CD4-positive, alpha-beta T cell treated with Interleukin-17A for 1 hour (primary cell): ENCODE data around the gene UBE2O.
A peak's percentile ranks its signal among the peaks of the same experiment; 100 is the strongest.
"Not testable (repeated sequence)": the region's sequence is repeated elsewhere in the genome, so short reads cannot be mapped to it uniquely, and the experiment has no call there.

Source experiments
- DNase-seq: peaks from one replicate; pipeline ENCODE4 v3.0.0-alpha.2; 2020

The UBE2O gene

DNA sequence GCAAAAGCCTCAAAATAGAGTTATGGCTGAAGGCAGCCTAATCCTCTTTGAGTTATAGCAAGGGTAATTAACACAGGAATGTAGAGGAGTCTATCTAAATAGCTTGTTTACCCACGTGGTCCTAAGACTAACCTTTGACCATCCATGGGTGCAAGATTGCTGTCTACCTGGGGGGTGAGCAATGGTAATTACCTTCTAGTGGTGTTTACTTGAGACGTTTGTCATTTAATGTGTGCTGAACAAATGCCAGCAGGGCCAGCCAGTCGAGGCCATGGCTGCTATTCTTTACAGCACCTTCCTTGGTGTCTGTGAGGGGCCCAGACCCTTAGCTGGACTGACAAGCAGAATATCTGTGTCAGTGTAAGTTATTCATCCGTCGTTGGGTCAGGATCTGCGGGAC, 85.3 kb downstream of the UBE2O start:
- no peak for DNase-seq

DNA sequence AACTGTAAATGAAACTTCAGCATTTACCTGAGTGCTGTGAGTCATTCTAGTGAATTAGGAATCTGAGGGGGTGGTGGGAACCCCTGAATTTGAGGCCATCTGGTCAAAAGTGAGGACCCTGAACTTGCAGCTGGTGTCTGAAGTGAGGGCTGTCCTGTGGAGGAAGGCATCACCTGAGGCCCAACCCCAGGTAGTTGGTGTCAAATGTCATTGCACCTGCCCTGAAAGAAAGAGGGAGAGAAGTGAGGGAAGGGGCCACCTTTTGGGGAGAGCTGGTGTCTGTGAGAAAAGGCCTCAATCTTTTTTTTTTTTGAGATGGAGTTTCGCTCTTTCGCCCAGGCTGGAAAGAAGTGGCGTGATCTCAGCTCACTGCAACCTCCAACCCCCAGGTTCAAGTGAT, 86.7 kb downstream of the UBE2O start:
- DNase-seq = no peak

- no peak for DNase-seq
These were observed 87.6 kb downstream of the UBE2O start for GRCh38 chr17:76365256-76365903.

GRCh38 chr17:76363107-76363842, 89.7 kb downstream of the UBE2O start:
- DNase-seq = no peak

- DNase-seq = no peak
These were observed 92.5 kb downstream of the UBE2O start for GRCh38 chr17:76360461-76360860.

DNA sequence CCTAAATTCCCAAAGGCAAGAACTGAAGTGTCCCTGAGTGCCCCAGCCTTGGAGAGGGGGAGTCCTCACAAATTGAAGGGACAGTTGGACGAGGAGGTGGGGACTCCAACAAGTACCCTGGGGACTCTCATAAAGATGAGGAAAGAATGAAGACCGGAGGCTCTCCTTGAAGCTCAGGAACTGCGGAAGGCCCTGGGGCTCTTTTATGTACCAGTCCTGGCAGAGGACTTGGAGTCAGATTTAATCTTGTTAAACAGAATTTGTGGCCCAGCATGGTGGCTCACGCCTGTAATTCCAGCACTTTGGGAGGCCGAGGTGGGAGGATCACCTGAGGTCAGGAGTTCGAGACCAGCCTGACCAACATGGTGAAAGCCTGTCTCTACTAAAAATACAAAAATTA, 93.2 kb downstream of the UBE2O start:
- DNase-seq = not testable (repeated sequence)

DNA sequence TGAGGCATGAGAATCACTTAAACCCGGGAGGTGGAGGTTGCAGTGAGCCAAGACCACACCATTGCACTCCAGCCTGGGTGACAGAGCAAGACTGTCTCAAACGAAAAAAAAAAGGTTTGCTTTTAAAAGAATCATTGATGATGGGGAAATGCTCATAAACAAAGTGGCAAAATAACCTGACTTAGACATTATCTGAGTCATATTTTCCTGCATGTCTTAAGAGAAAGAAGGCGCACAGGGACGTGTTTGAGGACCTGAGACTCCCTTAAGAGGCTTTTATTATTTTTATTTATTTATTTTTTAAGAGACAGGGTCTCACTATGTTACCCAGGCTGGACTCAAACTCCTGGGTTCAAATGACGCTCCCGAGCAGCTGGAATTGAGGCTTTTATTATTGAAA, 93.6 kb downstream of the UBE2O start:
- DNase-seq = no peak

GRCh38 chr17:76357597-76358158, 95.3 kb downstream of the UBE2O start:
- no peak for DNase-seq

GRCh38 chr17:76356803-76357456, 96.0 kb downstream of the UBE2O start:
- DNase-seq = no peak

- DNase-seq = no peak
These were observed 98.1 kb downstream of the UBE2O start for GRCh38 chr17:76354747-76355310.

GRCh38 chr17:76354317-76354729, 98.6 kb downstream of the UBE2O start:
- DNase-seq = no peak

DNA sequence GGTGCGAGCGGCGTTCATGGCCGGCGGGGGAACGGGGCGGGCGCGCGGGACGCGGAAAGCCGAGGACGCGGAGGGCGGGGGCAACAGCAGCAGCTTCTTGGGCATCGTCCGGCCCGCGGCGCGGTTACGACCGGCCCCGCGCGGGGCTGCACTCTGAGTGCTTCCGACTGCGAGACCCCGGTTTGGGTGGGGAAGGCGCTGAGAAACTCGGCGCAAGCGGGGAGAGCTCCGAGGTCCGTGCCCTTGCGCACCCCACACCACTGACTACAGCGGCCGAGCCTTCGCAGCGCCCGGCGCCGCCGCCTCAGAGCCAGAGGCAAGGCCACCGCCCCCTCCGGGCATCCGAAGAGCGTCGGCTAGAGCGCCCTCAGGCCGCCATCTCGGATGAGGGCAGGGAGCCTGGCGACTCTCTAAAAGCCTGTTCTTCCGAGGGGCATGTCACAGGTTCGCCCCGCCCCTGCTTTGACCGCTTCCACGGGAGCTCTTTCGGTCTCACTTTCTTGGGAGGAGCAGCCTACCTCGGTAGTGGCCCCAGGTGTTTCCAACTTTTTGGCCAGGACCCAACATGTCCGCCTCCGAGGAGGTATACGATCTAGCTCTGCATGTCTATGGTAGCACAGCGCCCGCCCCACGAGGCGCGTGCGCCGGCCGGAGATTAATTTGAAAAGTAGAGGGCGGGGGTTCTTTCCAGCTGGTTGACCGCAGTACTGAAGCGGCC, 99.2 kb downstream of the UBE2O start, which contains the start of gene PRPSAP1:
PRPSAP1 (minus strand) TSS at position 318 of the 718 bp plus-strand sequence; CDS start at position 105, 213 bp downstream.
- peak; percentile 88 for DNase-seq

- DNase-seq = peak; percentile 0
These were observed 99.9 kb downstream of the UBE2O start for GRCh38 chr17:76353004-76353598.

- no peak for DNase-seq
These were observed 101.4 kb downstream of the UBE2O start for GRCh38 chr17:76351526-76352071.

DNA sequence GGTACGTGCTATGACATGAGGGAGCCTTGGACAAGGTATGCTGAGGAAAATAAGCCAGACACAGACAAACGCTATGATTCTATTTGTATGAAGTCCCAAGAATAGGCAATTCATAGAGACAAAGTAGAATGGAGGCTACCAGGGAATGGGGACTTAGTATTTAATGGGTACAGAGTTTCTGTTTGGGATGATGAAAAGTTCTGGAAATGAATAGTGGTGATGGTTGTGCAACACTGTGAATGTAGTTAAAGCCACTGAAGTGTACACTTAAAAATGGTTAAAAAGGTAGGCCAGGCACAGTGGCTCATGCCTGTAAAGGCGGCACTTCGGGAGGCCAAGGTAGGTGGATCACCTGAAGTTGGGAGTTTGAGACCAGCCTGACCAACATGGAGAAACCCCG, 102.5 kb downstream of the UBE2O start:
- DNase-seq = no peak

DNA sequence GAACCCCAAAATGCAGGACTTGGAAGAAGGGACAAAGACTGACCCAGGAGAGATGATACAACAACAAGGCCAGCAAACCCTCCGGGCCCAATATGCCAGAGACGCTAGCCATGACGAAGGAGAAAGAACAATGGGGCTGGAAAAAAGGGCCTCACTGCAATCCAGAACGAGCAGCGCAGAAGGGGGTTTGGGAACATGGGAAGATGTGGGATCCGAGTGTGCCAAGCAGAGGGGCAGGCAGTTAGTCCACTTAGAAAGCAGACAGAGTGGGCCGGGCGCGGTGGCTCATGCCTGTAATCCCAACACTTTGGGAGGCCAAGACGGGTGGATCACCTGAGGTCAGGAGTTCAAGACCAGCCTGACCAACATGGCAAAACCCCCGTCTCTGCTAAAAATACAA, 106.0 kb downstream of the UBE2O start:
- DNase-seq = not testable (repeated sequence)

DNA sequence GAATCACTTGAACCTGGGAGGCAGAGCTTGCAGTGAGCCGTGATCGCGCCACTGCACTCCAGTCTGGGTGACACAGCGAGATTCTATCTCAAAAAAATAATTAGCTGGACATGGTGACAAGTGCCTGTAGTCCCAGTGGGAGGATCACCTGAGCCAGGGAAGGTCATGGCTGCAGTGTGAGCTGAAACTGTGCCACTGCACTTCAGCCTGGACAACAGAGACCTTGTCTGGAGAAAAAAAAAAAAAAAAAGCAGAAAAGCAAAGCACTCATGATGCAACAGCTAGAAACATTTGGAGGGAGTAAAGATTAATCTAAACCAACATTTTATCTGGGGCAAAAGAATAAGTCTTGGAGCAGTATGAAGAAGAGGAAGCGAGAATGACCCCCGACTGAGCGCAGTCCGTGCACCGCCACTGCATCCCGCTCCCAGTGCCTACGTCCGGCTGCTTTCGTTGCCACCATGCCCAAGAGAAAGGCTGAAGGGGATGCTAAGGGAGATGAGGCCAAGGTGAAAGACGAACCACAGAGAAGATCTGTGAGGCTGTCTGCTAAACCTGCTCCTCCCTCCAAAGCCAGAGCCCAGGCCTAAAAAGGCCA, 107.5 kb downstream of the UBE2O start:
- no peak for DNase-seq

- no peak for DNase-seq
These were observed 109.8 kb downstream of the UBE2O start for GRCh38 chr17:76343106-76343505.

GRCh38 chr17:76341301-76341700, 111.7 kb downstream of the UBE2O start:
- DNase-seq = no peak
